Fibroblast of lung (primary cell): Measurements from ENCODE around the gene ACAT2. TPM values are rescaled to one million over a fixed set of nuclear protein-coding genes. Genes with fewer than 3 reads are reported as not detected.

Experiments used
- DNase-seq, 2 donors: peaks; one replicate each; pipeline versions ENCODE4 v3.0.0 to v3.0.0-alpha.2; 2010; ENCODE audit warnings: low read depth in 2 of 2
- H2AFZ ChIP-seq: 2 replicates; pipeline ENCODE4 v1.5.1; 2012; ENCODE audit warnings: low read length, control low read depth, inconsistent platforms
- H3K27ac ChIP-seq: 2 replicates; pipeline ENCODE4 v1.5.1; 2011; ENCODE audit warnings: low read length, control low read depth; ENCODE audit not compliant: insufficient read depth
- H3K27me3 ChIP-seq: 2 replicates; pipeline ENCODE4 v1.5.1; 2011; ENCODE audit warnings: mild to moderate bottlenecking, low read length; ENCODE audit not compliant: control insufficient read depth, insufficient read depth
- H3K36me3 ChIP-seq: 2 replicates; pipeline ENCODE4 v1.5.1; 2011; ENCODE audit warnings: low read length; ENCODE audit not compliant: control insufficient read depth, insufficient read depth
- H3K4me1 ChIP-seq: 2 replicates; pipeline ENCODE4 v1.5.1; 2011; ENCODE audit warnings: low read length; ENCODE audit not compliant: control insufficient read depth, insufficient read depth; ENCODE audit errors: extremely low read depth
- H3K4me2 ChIP-seq: 2 replicates; pipeline ENCODE4 v1.5.1; 2011; ENCODE audit warnings: low read length, control low read depth; ENCODE audit not compliant: insufficient read depth; ENCODE audit errors: extremely low read depth
- H3K4me3 ChIP-seq, 4 experiments: fragments of 200-600 bp in 1 of 4; sonication (generic) in 1 of 4; replicated peaks in 1 of 4; 2 replicates each; pipeline ENCODE4 v1.5.1; 2011 to 2016; ENCODE audit warnings: low read length in 4 of 4, low read depth in 3 of 4, mild to moderate bottlenecking in 3 of 4, control low read depth in 2 of 4, inconsistent platforms in 1 of 4, mixed read lengths in 1 of 4; ENCODE audit not compliant: insufficient read depth in 1 of 4; ENCODE audit errors: control extremely low read depth in 1 of 4
- H3K79me2 ChIP-seq: 2 replicates; pipeline ENCODE4 v1.5.1; 2012; ENCODE audit warnings: mild to moderate bottlenecking, low read length, inconsistent platforms; ENCODE audit not compliant: control insufficient read depth, insufficient read depth
- H3K9ac ChIP-seq: 2 replicates; pipeline ENCODE4 v1.5.1; 2011; ENCODE audit warnings: mild to moderate bottlenecking, low read length, control low read depth; ENCODE audit not compliant: insufficient read depth
- H3K9me3 ChIP-seq: 2 replicates; pipeline ENCODE4 v1.5.1; 2012; ENCODE audit warnings: low read depth, low read length; ENCODE audit not compliant: control insufficient read depth, insufficient read depth
- H4K20me1 ChIP-seq: 2 replicates; pipeline ENCODE4 v1.5.1; 2011; ENCODE audit warnings: low read length; ENCODE audit not compliant: control insufficient read depth, insufficient read depth; ENCODE audit errors: extremely low read depth
- EZH2 ChIP-seq: IDR thresholded peaks from 2 replicates; pipeline ENCODE4 v1.5.1; 2012; ENCODE audit warnings: low read length, control low read depth, mild to moderate bottlenecking; ENCODE audit errors: missing control alignments
- polyA plus RNA-seq, 2 donors: library from polyadenylated mRNA; depleted of rRNA in 1 of 2; stranded (reverse) in 1 of 2; unstranded in 1 of 2; fragments of >200 nt; gene quantifications; 2 replicates each; pipeline ENCODE4 v1.2.1, GENCODE V29; 2011 to 2012; ENCODE audit warnings: missing spikeins in 1 of 2
- total RNA-seq: library from RNA; depleted of rRNA; stranded (reverse); fragments of >200 nt; gene quantifications from 2 replicates; pipeline ENCODE4 v1.2.1, GENCODE V29; 2014
- TF ChIP-seq, protein P1 (sequence below), 2 donors: IDR thresholded peaks in 1 of 2; conservative IDR thresholded peaks in 1 of 2; 1 replicate in 1 of 2; 2 replicates in 1 of 2; pipeline ENCODE4 v1.5.1; 2011 to 2012; ENCODE audit warnings: low read length in 2 of 2, control low read depth in 1 of 2, inconsistent platforms in 1 of 2, low read depth in 1 of 2, mild to moderate bottlenecking in 1 of 2

Gene ACAT2
- total and polyA plus RNA-seq, 2 donors (not counting 1 experiment from before 2014, with no cell fraction given), result 108 to 121 TPM

DNA sequence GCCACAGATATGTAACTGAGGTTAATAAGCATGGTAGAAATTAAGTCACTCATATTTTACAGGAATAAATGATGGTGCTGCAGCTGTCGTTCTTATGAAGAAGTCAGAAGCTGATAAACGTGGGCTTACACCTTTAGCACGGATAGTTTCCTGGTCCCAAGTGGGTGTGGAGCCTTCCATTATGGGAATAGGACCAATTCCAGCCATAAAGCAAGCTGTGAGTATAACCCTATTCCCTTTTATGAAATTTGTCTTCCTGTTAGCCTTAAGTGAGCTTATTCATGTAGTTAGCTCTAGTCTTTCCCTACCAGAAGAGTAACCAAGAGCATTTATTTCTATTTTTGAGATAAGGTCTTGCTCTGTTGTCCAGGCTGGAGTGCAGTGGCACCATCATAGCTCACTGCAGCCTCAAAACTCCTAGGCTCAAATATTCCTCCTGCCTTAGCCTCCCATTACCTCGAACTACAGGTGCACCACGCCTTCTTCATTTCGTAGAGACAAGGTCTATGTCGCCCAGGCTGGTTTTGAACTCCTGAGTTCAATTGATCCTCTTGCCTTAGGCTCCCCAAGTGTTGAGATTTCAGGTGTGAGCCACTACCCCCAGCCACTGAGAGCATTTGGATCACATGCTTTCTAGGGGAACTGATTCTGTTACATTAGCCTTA, 15.5 kb downstream of the ACAT2 start:
- H3K36me3 ChIP-seq, result peaks cover 18% of the 10 kb centered on the region
- no peak overlapping the region for H3K9ac ChIP-seq
- no peak overlapping the region for H3K27ac ChIP-seq
- DNase-seq, result no peak
- H3K9me3 ChIP-seq, result no peaks in the 10 kb centered on the region
- TF ChIP-seq EZH2, result no peak
- peaks cover 6% of the 10 kb centered on the region for H3K79me2 ChIP-seq
- no peak overlapping the region for H2AFZ ChIP-seq
- no peaks in the 10 kb centered on the region for H3K4me1 ChIP-seq
- H3K4me3 ChIP-seq, result no peak overlapping the region
- no peaks in the 10 kb centered on the region for H4K20me1 ChIP-seq
- no peaks in the 10 kb centered on the region for H3K27me3 ChIP-seq
- no peak overlapping the region for H3K4me2 ChIP-seq

DNA sequence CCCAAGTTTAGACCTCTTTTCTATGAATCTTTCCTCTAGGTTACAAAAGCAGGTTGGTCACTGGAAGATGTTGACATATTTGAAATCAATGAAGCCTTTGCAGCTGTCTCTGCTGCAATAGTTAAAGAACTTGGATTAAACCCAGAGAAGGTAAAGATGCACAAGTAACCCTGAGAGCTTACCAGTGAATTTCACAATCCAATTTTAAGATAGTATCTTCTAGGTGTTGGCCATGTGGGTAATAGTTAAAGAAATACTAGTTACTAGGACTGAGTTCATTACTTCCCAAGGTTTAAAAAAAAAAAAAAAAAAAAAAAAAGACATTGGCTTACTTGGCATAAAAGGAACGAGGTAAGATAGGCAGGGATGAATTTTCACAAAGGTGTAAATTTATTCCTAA, 16.3 kb downstream of the ACAT2 start:
- Histone ChIP-seq H3K27me3 (no peaks in the 10 kb centered on the region), H3K9ac (no peak overlapping the region), H2AFZ (no peak overlapping the region), H3K36me3 (peaks cover 18% of the 10 kb centered on the region), H3K4me3 (no peak overlapping the region), H3K79me2 (peaks cover 11% of the 10 kb centered on the region), H3K9me3 (no peaks in the 10 kb centered on the region), H3K4me1 (no peaks in the 10 kb centered on the region), H3K27ac (no peak overlapping the region), H4K20me1 (no peaks in the 10 kb centered on the region), H3K4me2 (no peak overlapping the region)
- TF ChIP-seq, protein P1, sequence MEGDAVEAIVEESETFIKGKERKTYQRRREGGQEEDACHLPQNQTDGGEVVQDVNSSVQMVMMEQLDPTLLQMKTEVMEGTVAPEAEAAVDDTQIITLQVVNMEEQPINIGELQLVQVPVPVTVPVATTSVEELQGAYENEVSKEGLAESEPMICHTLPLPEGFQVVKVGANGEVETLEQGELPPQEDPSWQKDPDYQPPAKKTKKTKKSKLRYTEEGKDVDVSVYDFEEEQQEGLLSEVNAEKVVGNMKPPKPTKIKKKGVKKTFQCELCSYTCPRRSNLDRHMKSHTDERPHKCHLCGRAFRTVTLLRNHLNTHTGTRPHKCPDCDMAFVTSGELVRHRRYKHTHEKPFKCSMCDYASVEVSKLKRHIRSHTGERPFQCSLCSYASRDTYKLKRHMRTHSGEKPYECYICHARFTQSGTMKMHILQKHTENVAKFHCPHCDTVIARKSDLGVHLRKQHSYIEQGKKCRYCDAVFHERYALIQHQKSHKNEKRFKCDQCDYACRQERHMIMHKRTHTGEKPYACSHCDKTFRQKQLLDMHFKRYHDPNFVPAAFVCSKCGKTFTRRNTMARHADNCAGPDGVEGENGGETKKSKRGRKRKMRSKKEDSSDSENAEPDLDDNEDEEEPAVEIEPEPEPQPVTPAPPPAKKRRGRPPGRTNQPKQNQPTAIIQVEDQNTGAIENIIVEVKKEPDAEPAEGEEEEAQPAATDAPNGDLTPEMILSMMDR (conservative IDR thresholded peaks at IDR 0.05 in 1 of 2, IDR thresholded peaks at IDR 0.05 in 1 of 2; ENCODE audit: low read depth in 1 of 2, low read length in 2 of 2), result no peak
- TF ChIP-seq EZH2, result no peak
- DNase-seq, result no peak

DNA sequence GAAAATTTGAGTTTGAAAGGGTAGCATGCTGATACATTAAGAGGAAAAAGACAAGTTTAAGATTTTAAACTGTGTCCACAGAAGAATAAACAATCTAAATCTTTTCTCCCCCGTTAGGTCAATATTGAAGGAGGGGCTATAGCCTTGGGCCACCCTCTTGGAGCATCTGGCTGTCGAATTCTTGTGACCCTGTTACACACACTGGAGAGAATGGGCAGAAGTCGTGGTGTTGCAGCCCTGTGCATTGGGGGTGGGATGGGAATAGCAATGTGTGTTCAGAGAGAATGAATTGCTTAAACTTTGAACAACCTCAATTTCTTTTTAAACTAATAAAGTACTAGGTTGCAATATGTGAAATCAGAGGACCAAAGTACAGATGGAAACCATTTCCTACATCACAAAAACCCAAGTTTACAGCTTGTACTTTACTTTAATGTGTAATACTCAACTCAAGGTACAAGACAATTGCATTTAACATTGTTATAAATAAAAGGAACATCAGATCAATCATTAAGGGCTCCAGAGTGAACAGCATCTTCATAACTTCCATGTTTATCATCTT, 16.8 kb downstream of the ACAT2 start:
- Histone ChIP-seq H3K9me3 (no peaks in the 10 kb centered on the region), H4K20me1 (no peaks in the 10 kb centered on the region), H3K27me3 (no peaks in the 10 kb centered on the region), H3K79me2 (peaks cover 13% of the 10 kb centered on the region), H3K9ac (no peak overlapping the region), H3K4me3 (no peak overlapping the region), H2AFZ (no peak overlapping the region), H3K36me3 (peaks cover 20% of the 10 kb centered on the region), H3K4me1 (no peaks in the 10 kb centered on the region), H3K4me2 (no peak overlapping the region), H3K27ac (no peak overlapping the region)
- DNase-seq, result no peak
- TF ChIP-seq, protein P1 (conservative IDR thresholded peaks at IDR 0.05 in 1 of 2, IDR thresholded peaks at IDR 0.05 in 1 of 2; ENCODE audit: low read depth in 1 of 2, low read length in 2 of 2), result no peak
- no peak for TF ChIP-seq EZH2
